Stimulated activated CD4-positive, alpha-beta T cell treated with anti-CD3 and anti-CD28 coated beads, Interleukin-15, amount 100 ng/mL, for 1 hour (primary cell): ENCODE data around the gene GPR142.

Experiments used
- DNase-seq, 2 donors: peaks; one replicate each; pipeline ENCODE4 v3.0.0-alpha.2; 2020; ENCODE audit warnings: low read depth in 1 of 2, low spot score in 1 of 2

The GPR142 gene

GRCh38 chr17:74417178-74418045 is 50.1 kb downstream of the GPR142 start:
- DNase-seq = no peak

- DNase-seq = no peak
These were observed 52.7 kb downstream of the GPR142 start for GRCh38 chr17:74419928-74420411.
